ENCODE results near the gene EOMES.

- TF ChIP-seq, protein P1, sequence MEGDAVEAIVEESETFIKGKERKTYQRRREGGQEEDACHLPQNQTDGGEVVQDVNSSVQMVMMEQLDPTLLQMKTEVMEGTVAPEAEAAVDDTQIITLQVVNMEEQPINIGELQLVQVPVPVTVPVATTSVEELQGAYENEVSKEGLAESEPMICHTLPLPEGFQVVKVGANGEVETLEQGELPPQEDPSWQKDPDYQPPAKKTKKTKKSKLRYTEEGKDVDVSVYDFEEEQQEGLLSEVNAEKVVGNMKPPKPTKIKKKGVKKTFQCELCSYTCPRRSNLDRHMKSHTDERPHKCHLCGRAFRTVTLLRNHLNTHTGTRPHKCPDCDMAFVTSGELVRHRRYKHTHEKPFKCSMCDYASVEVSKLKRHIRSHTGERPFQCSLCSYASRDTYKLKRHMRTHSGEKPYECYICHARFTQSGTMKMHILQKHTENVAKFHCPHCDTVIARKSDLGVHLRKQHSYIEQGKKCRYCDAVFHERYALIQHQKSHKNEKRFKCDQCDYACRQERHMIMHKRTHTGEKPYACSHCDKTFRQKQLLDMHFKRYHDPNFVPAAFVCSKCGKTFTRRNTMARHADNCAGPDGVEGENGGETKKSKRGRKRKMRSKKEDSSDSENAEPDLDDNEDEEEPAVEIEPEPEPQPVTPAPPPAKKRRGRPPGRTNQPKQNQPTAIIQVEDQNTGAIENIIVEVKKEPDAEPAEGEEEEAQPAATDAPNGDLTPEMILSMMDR (IDR thresholded peaks at IDR 0.05; ENCODE audit: low read depth, low read length), result no peak
- TF ChIP-seq EZH2phosphoT487 (IDR thresholded peaks at IDR 0.05; ENCODE audit: low read depth), result no peak
These were observed 900 bp upstream of the EOMES start for GRCh38 chr3:27723001-27723445.

All from OCI-LY3 (cell line).